NK-92 (cell line): ENCODE measurements around the gene ACD.

Source experiments
- DNase-seq: peaks from one replicate; lab custom pipeline; 2025; ENCODE audit not compliant: unreplicated experiment; lab: John Stamatoyannopoulos, UW

The ACD gene

DNA sequence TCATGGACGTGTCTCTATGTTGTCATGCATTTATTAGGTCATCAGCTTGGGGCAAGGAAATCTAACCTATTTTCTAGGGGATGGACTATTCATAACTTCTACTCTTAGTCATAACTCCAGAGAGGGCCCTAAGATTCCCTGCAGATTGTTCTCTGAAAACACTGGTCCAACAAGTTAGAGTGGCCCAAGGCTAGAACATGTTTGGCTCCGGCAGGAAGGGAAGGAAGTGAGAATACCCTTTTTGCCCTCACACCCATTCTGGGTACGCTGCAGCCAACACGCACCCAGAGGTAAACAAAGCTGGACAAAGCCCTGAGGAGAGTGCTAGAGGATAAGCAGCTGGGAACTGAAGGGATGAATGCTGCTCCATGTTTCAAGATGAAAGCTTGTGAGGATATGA lies 16.5 kb upstream of the ACD start:
- DNase-seq: no peak

GRCh38 chr16:67675999-67676398 lies 15.9 kb upstream of the ACD start:
- DNase-seq: no peak

DNA sequence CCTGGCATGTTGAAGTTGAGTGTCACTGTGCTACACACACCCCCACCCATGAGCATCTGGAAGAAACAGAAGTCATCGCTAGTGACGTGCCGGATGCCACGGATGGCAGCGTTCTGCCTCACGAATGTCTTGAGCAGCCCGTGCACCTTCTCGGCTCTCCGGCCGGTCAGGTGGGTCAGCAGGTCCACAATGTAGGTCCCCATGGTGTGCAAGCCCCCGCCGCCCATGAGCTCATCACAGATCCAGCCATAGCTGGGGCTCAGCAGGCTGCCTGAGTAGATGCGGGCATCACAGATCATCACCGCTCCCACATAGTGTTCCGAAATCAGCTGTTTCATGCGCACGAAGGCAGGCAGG lies 15.5 kb upstream of the ACD start:
- DNase-seq: no peak

DNA sequence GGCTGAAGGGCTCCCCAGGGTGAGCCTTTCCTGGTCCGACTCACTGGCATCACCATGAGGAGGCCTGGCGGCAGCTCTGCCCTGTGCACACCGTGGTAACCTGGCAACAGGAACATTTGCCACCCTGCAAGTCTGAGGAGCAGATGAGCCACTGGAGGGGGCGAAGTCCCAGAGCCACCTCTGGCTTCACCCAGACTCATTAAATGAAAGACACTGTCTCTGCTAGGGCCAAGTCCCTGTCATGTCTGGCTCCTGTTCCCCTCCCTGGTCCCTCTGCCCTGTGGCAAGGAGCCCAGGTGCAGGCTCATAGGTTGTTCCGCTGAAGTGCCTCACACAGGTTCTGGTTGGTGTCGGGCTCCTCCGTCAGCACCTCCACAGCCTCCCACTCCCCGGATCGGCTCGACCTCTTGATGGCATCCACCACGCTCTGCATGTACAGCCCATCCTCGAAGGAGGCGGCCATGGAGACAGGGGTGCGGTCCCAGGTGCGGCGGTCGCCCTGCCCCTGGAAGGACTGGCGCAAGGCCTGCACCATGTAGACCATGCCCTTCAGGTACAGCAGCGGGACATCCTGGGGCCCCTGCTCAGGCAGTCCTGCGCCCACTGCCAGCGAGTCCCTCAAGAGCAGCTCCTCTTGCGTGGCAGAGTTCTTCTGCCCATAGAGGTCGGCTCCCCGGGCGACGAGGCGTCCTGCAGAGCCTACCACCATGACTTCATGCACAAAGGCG lies 15.0 kb upstream of the ACD start:
- DNase-seq: no peak

DNA sequence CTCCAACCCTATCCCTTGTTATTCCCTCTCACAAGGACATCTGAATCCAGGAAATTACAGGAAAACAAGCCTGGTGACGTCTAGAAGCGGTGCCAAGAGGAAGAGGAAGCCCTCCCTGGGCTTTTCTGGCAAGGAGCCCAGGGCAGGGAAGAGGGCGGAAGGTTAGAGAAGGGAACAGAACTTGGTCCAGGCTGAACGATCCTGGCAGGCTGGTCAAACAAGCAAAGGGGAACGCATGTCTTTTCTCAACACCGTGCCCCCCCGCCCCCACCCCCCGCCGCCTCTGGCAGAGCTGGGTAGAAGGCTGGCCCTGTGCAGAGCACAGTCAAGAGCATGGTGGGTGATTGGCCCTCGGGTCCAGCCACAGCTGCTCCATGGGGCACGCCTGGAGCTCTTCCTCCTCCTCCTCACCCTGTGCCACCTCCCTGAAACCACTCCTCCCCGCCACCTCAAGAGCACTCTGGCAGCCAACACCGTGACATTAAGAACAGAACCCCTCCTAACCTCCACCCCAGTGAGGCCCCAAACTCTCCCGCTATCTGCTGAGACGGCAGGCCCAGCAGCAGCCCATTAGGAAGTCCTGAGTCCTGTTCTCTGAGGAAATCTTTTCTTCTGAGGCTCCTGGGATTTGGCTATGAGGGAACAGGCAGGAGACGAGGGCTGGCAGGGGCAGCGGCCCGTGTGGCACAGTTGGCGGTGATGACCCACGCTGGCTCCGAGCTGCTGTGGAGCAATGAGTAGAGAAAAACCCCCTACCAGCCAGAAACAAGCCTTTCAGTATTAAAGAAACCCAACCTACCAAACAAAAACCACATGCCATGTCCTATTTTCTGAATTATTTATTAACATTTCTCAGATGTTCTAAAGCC lies 13.9 kb upstream of the ACD start:
- DNase-seq: no peak

GRCh38 chr16:67672739-67673662 lies 12.9 kb upstream of the ACD start:
- no peak for DNase-seq

DNA sequence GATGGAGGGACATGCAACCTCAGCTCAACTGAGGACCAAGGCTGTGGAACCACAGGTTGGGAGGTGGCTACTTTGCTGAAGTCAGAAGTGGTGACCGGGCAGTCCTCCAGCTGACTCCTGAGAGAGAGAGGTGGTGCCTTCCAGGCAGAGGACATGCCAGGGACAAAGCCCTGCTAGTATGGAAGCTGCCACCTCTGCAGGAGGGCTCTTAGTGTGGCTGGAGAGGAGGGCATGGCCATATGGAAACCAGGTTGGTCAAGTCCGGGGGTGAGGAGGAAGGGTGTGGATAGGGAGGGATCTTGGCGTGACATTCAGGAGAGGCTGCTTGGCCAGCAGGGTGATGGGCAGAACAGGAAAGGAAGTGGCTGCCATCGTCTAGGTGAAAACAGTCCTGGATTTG lies 12.2 kb upstream of the ACD start:
- DNase-seq: no peak

GRCh38 chr16:67669499-67670101 lies 9.5 kb upstream of the ACD start:
- DNase-seq: no peak

GRCh38 chr16:67668495-67669157 lies 8.6 kb upstream of the ACD start:
- no peak for DNase-seq

DNA sequence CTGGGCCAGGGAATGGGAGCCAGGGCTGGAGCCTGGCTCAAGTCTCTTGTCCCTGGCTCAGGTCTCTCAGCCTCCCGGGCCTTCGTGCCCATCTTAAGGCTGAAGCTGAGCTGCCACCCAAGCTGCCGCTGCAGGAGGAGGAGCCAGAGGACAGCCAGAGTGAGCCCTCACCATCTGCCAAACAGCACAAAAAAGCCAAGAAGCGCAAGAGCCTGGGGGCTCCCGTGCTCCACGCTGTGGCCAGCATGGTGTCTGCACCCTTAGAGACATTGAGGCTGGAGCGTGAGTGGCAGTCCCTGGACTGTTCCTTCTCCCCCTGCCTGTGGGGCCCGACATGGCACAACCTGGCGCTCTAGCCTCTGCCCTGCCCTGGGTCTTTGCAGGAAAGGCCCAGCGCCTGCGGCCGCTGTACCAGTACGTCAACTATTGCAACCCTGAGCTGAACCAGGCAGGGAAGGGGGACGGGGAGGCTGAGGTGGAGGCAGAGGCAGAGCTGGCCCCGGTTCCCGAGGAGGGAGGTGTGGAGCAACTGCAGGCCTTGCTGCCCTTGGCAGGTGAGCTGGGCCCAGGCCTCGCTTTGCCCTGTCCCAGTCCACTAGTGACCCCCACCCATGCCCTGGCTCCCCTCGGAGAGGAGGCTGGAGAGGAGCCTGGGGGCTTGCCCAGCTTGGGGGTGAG lies 7.9 kb upstream of the ACD start:
- DNase-seq: no peak

DNA sequence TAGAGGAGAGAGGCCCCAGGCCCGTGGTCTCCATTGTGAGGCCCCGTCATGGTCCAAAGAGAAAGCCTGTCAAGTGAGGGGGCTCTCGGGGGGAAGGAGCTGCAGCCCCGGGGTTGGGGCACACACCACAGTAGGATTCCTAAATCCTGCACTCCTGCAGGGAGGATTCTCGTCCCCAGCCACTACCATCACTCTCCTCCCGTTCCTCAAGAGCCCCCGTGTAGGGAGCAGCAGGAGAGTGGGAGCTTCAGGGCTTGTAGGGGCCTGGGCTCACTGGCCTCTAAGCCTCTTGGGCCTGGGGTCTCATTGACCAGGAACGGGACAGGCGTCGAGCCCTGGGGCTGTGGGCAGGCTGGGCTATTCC lies 7.4 kb upstream of the ACD start:
- no peak for DNase-seq

DNA sequence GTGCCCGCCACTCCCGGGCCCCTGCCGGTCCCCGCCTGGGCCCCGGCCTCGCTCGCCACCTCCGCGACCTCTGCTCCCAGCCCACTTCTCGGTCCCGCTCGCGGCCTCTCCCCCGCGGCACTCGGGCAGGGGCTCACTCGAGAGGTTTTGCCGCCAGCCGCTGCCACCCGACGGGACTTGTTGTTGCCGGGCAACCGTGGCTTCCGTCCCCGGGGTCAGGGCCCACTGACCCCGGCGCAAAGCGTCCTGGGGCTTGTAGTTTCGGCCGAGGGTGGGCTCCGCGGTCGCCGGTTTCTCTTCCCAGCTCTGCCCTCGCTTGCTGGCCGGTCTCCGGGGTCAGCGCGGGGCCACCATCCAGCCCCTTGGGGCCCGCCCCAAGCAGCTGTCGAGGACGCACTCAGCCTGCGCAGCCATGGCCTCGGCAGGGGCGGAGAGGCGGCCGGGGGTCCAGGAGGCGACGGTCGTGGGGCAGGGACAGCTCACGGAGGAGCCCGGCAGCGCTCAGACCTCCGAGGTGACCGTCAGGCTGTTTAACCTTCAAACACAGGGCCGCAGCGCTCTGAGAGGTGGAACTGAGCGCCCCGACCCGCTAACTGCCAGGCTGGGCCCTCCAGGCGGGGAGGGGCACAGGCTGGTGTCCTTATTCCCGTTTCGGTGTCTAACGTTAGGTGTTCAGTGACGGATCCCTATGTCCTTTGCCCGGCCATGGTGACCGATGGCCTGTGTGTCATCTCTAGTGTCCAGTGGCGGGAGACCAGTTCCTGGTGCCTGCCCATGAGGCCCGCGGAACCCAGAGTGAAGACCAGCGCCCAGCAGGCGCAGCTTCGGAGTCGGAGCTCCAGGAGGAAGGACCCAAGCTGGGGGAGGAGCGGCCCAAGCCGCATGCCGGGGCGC lies 6.7 kb upstream of the ACD start, which contains the start of the genes C16orf86 and ENKD1:
Gene C16orf86, plus strand, starts transcription at position 256 of the 894 bp plus-strand sequence. Its CDS starts 157 bp downstream, at position 413.
Gene ENKD1, minus strand, starts transcription at position 192 of the 894 bp plus-strand sequence. CDS start 308 bp downstream, outside the sequence.
- DNase-seq: no peak

- DNase-seq: no peak
These were observed 6.0 kb upstream of the ACD start for GRCh38 chr16:67666032-67666551.

DNA sequence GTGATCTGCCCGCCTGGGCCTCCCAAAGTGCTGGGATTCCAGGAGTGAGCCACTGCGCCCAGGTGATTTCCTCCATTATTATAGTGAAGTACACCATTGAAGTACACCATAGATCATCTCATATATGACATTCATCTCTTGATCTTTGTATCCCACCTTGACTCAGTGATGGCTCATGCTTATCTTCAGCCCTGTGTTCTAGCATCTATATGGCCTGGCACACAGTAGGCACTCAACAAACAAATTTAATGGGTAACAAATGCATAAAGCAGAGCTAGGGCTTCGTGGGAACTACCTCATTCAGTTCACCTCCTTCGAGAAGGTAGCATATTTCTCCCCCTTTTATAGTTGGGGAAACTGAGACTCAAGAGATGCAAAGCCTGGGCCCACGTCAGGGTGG lies 5.5 kb upstream of the ACD start:
- no peak for DNase-seq

DNA sequence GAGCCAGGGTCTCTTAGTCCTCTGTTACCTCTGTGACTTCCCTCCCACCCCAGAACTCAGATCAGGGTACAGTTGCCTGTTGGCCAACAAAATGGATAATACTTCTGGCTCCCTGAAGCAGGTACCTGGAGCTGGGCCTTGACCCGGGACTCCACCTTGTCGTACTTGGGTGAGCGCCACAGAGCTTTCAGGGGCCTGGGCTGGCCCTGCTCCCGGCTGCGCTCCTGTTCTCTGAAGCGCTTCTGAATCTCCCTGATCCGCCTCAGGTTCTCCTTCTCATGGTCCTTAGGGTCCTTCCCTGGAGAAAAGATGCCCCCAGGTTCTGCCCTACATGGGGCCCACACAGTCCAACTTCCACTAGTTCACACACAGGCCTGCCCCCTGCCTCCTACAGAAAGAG lies 4.8 kb upstream of the ACD start:
- DNase-seq: no peak

GRCh38 chr16:67664258-67664657 lies 4.2 kb upstream of the ACD start:
- DNase-seq: no peak

DNA sequence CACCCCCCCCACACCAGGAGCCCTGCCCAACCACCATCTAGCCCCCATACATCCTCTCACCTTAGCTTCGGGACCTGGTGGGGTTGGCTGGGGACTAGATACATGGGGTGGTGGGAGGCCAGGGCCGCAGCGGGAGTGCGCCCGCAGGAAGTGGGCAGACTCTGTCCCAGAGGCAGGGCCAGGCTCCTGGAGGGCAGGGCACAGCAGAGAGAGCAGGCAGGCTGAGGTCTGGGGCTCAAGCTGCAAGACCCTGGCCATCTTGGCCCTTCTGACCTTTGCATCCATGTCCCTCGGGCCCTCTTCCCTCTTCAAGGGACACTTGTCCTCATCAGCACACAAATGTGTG lies 3.8 kb upstream of the ACD start:
- no peak for DNase-seq

DNA sequence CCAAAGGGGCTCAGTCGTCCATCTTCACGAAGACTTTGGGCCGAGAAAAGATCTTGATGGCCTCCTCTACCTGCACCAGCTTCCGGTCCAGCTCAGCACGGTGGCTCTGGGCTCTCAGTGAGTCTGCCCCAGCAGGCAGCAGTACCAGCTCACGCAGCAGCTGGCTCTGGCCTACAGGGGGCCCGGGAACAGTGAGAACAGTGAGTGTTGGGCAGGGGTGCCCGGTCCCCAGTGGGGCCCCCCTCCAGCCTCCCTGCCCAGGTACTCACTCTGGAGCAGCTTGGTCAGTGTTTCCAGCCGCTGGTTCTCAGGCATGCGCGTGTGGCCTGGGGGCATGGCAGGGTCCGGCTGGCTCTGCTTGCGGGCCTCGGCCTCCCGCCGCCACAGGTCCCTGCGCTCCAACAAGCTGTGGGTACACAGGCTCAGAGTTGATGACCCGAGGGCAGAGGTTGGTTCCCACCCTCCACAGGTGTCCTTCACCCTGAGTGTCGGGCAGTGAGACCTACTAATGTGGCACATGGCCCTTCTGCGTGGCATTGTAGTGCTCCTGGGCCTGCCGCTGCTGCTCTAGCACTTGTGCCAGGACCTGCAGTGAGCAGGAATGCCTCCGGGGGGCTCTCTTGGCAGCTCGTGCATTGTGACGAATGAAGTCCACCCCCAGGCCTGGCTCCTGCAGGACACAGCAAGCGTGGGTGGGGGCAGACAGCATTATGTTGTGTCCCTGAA lies 3.3 kb upstream of the ACD start:
- no peak for DNase-seq
